Activated naive CD4-positive, alpha-beta T cell treated with anti-CD3 and anti-CD28 coated beads, Interleukin-2, amount 50 U/mL, for 16 hours (primary cell): ENCODE measurements around the gene GAS7.

ENCODE experiments used
- DNase-seq: peaks from one replicate; pipeline ENCODE4 v3.0.0-alpha.2; 2020

The GAS7 gene

DNA sequence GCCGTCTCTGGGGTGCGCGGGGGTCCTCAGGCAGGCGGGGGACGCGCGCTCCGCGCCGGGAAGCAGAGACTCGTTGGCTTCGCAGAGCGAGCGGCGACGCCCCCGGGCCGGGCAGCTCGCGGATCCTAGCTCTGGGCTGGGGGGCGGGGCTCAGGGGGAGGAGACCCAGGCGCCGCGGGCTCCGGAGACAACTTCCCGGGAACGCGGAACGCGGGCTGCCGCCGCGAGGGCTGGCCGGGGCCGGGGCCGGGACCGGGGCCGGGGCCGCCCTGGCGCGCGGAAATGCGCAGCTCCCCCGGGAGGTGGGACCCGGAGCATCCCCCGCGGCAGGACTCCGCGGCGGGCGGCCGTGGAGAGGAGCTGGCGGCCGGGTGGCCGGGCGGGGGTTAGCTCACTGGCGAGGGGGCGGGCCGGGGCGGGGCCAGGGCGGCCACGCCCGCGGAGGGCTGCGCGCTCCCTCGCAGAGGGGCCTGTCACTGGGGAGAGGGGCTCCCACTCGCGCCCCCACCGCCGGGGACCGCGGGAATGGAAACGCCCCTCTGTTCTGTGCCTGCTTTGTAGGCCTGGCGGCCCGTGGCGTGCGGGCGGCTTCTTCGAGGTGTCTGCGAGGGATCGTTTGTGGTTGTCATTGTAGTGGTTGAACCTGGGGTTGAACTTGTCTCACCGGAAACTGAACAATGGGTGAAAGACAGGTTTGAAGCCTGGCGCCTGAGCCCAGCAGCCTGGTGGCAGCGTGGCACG, at the start of gene GAS7:
TSS of gene GAS7 (minus strand) at position 98 of the 741 bp plus-strand sequence.
- no peak for DNase-seq

GRCh38 chr17:10247810-10248209, 49.4 kb upstream of the GAS7 start:
- no peak for DNase-seq

DNA sequence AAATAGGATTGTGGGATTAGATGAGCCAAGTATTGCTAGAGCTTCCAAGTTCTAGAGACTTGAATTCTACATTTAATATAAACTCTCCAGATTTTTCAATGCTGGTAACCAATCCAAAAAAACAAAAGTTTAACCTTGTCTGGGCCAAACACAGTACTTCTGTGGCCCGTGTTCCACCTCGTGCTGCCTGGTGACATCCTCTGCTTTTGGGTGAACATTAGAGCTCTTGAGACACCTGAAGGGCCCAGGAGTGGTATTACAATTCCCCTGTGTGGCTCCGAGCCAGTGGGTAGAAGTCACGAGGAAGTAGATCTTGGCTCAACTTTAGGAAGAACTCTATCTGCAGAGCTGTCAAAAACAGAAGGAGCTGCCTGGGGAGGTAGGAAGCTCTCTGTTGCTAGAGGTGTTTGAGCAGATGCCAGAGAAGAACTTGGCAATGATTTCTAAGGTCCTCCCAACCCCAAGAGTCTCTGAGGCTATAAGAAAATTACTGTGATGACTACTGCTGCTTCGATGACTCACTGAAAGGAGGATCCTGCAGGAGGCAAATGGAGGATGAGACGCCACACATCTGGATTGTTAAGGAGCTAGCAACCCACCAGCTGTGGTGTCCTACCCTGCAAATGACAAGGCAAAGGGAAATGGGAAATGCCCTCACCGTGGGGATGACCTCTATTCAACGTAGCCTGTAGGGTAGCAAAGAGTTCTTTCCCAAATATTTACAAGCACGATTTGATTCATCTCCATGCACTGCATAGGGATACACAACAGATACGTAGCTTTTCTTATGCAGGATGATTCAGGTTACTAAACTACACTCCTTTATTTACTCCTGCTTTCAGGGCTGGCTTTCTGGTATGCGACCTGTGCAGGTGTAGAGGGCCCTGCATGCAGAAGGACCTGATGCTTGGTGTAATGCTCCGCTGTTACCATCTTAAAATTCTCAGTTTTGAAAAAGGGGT, 45.8 kb upstream of the GAS7 start:
- DNase-seq: no peak

DNA sequence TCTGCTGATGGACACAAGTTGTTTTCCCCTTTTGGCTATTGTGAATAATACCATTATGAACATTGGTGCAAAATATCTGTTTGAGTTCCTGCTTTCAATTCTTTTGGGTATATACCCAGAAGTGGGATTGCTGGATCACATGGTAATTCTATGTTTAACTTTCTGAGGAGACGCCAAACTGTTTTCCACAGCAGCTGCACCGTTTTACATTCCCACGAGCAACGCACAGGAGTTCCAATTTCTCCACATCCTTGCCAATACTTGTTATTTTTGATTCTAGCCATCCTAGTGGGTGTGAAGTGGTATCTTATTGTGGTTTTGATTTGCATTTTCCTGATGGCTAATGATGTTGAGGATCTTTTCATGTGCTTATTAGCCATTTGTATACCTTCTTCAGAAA, 43.4 kb upstream of the GAS7 start:
- DNase-seq: no peak

- no peak for DNase-seq
Observed at GRCh38 chr17:10238661-10239060, 40.3 kb upstream of the GAS7 start.

DNA sequence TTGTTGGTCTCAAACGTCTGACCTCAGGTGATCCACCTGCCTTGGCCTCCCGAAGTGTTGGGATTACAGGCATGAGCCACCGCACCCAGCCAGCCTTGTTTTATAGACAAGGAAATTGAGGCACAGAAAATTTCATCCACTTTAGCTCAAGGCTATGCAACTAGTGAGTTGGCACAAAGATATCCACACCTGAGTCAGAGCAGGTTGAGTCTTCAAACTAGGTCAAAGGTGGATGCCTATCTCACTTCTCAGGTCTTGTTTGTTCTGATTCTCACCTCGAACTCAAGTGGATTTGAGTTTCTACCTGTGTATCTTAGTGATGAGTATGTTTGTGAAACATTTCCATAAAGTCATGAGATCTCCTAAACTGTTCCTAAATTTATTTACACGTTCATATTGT, 35.6 kb upstream of the GAS7 start:
- no peak for DNase-seq

DNA sequence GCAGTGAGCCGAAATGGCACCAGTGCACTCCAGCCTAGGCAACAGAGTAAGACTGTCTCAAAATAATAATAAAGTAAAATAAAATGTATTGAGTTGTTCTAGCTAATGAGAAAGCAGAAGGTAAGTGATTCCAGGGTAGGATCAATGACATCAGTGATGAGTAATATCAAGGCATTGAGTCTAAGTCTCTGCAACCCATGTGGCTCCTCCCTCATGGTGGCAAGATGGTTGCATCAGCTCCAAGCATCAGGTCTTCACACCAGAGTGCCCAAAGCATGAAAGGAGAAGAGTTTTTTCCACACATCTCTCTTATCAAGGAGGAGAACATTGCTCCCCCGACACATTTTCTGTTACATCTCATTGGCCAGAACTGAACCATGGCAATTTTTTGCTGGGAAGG, 34.8 kb upstream of the GAS7 start:
- DNase-seq: no peak

DNA sequence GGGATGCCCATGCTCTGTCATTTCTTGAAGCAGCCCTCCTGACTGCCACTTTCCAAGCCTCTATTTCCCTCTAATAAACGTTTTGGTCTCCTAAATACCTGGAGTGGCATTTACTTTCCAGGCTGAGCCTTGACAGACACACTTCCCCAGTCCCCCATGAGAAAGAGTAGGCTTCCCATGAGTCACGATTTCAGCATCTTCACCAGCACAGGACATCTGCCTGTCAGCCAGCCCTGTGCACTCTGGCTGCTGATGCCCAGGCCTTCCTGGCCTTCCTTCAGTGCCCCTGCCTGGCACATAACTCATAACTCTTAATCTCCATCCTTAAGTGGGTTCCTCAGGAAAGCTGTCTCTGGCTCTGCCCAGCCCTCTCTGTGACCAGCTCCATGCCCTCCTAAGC, 30.8 kb upstream of the GAS7 start:
- no peak for DNase-seq

- peak; percentile 16 for DNase-seq
Observed at GRCh38 chr17:10226930-10227695, 28.7 kb upstream of the GAS7 start.

- DNase-seq: no peak
Observed at GRCh38 chr17:10224582-10225195, 26.3 kb upstream of the GAS7 start.

DNA sequence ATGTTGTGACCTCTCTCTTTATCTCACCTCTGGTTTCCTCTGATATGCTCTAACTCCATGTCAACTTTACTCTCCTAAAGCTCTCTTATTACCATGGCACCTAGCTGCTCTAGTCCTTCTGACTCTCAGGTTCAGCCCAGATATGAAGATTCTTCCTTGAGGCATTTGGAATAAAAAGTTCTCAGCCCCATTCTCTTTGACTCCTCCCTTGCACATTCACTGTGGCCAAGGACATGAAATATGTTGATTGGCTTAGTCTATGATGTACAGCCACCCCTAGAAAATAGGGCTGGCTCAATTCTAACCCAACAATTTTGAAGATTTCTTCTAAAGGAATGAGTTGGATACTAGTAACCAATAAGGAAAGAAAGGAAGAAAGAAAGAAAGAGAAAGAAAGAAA, 20.8 kb upstream of the GAS7 start:
- DNase-seq: no peak

- no peak for DNase-seq
Observed at GRCh38 chr17:10217916-10218315, 19.5 kb upstream of the GAS7 start.

- no peak for DNase-seq
Observed at GRCh38 chr17:10216213-10216938, 18.0 kb upstream of the GAS7 start.

DNA sequence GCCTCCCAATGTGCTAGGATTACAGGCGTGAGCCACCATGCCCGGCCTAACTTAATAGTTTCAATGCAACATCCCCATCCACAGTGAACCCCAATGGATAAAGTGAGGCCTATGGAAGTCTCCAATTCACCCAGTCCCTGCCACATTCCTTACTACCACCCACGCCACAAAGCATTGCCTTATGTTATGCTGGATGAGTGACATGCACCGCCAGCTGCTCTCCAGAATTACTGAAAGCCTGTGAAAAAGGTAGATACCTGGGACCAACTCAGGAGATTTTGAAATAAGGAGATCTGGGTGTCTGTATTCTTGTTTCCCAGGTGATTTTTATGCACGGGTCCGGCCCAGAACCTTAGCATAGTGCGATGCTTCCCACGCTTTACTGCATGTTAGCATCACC, 16.9 kb upstream of the GAS7 start:
- DNase-seq: no peak

GRCh38 chr17:10211666-10212065, 13.3 kb upstream of the GAS7 start:
- DNase-seq: no peak

- DNase-seq: no peak
Observed at GRCh38 chr17:10210151-10210574, 11.8 kb upstream of the GAS7 start.

- DNase-seq: no peak
Observed at GRCh38 chr17:10208604-10209193, 10.3 kb upstream of the GAS7 start.

DNA sequence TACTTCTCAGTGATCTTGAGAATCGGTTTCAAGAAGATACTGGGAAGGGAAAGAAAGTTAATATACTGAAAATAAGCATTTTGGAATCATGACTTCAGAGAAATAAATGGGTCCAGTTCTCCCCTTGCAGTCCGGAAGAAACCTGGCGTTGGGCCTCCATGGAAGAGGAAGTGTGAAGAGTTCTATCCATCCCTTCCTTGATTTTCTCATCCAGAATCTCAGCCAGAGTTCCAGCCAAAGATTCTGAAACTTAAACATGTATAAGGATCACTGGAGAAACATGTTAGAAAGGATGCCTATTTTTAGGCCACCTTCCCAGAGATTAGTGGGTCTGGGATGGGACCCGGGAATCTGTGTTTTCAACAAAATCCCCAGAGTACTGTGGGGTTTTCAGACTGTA, 8.7 kb upstream of the GAS7 start:
- DNase-seq: no peak

DNA sequence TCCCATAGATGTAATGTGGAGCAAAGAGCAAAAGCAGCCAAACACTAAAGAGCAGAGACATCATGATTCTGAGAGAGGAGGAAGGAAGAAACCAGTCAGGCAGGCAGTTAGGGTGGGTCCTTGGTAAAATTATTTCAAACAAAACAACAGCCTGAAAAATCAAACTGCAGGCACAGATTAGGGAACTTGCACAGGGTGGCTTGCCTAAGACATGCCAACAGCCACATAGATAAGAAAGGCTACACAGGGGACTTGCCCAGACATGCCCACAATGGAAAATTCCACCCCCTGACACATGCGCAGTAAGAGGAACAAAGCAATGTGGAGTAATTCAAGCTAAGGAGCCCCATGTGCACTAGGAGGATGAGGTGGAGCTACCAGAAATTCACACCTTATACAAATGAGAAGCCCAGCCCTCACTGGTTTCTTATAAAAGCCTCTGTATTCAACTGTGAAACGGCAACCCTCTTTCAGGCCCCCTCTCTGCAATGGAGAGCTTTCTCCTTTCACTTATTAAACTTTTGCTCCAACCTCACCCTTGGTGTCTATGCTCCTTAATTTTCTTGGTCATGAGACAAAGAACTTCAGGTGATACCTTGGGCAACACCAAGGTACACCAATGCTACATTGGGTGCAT, 7.3 kb upstream of the GAS7 start:
- DNase-seq: no peak

DNA sequence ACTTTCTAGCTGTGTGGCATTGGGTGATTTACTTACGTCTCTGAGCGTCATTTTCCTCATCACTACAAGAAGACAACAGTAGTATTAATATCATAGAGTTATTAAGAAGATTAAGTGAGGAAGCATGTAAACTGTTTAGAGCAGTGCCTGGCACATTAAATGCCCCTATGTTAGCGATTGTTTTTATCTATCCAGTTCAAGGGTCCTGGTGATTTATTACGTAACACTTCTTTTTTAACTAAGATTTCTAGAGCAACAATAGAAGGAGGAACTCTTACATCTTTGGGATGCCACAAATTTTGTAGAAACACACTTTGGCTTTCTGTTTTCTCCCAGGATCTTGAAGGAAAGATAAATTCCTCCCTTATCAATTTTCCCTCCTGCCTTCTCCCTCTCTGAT, 3.3 kb upstream of the GAS7 start:
- DNase-seq: no peak

DNA sequence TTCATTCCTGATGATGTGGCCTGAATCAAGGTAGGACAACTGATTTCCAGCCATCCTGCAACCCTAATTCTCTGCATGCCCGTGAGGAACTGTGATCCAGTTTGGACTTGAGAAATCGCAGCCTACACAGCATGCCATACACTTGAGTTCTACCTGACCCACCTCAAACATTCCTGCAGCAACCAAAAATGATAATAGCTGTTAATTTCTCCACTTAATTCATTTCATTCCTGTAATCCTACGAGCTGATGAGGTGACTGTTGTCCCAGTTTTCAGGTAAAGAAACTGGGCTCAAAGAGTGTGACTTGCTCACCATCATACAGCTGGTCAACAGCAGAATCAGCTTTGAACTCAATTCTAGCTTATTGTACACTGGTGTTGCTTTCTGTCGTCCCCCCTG, 2.2 kb upstream of the GAS7 start:
- DNase-seq: no peak
